Head of caudate nucleus (tissue), 42 donors: Measurements from ENCODE around the gene RAPGEF6.
"Not testable (repeated sequence)": the region's sequence is repeated elsewhere in the genome, so short reads cannot be mapped to it uniquely, and the experiment has no call there.

Source experiments
- DNase-seq, 42 donors: peaks; one replicate each; pipeline versions ENCODE4 v3.0.0 to v3.0.0-alpha.2; 2020 to 2021; ENCODE audit warnings: mixed read lengths in 7 of 42
- intact Hi-C: fragments of 100-400 bp; cut with DNase I; formaldehyde crosslinking; loops from one replicate; pipeline ENCODE4 v1.15.0; 2022

Gene RAPGEF6

GRCh38 chr5:131417240-131417869 lies 217.7 kb downstream of the RAPGEF6 start:
- DNase-seq: peak; percentile 55 to 95 (median 84)
- intact Hi-C loops: loop anchor here (2.0 kb wide), 1 partner anchor 253 kb away; the partner anchor contains the start of gene HINT1

- intact Hi-C loops: loop anchor here (2.0 kb wide), 1 partner anchor 252 kb away; the partner anchor contains the start of gene HINT1
These were observed 218.3 kb downstream of the RAPGEF6 start for GRCh38 chr5:131416729-131417128.

DNA sequence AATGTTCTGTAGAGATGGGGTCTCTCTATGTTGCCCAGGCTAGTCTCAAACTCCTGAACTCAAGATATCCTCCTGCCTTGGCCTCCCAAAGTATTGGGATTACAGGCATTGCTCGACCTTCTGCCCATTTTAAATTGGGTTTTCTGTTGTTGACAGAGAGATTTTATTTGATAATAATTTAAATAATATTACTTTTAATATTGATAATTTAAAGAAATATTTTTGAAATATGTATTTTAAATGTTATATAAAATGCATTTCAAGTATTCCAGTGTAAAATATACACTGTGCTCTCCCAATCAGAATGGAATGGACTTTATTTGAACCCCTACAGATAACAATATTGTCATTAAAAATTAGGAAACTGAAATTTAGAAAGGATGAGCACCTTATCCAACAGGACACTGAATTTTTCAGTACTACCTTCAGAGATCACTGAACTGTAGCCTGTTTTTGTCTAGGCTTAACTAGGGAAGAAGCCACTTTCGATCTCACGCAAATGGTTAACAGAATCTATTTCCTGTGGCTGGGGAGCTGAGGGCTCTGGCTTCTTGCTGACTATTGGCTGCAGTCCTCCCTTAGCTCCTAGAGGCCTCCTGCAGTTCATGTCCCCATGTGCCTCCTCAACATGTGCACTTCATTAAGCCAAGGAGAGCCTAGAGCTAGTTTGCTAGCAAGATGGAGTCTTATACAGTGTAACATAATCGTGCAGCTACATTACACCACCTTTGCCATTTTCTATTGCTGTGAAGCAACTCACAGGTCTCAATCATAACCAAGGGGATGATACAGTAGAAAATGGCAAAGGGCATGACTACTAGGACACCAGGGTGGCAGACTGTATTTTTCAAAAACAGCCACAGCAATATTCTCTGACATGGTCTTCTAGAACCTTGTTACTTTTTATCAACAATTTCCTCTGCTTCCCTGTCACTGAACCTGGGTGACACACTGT lies 221.1 kb downstream of the RAPGEF6 start:
- intact Hi-C loops: no loop called here

More at GRCh38 chr5:131416729-131417128, 218.3 kb downstream of the RAPGEF6 start:
- no peak for DNase-seq

GRCh38 chr5:131406975-131407638 lies 227.9 kb downstream of the RAPGEF6 start:
- no peak for DNase-seq
- intact Hi-C loops: no loop called here

More for the DNA sequence above, 221.1 kb downstream of the RAPGEF6 start:
- DNase-seq: no peak

DNA sequence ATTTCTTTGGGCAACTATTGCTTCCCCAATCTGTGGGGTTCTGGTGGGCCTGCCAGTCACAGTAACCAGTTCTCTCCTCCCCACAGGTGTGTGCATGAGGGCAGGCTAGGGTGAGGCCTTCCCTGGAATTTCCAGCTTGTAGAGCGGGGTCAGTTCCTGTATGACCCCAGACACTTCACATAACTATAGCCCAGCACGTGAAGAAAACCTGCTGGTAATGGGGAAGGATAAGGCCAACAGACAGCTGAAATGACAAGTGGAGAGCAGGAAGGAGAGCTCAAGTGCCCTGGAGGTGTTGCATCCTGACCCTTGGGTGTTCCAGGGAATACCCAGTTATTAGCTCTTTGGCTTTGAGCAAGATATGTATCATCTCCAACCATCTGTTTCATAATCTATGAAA lies 229.0 kb downstream of the RAPGEF6 start:
- intact Hi-C loops: no loop called here
- DNase-seq: no peak

DNA sequence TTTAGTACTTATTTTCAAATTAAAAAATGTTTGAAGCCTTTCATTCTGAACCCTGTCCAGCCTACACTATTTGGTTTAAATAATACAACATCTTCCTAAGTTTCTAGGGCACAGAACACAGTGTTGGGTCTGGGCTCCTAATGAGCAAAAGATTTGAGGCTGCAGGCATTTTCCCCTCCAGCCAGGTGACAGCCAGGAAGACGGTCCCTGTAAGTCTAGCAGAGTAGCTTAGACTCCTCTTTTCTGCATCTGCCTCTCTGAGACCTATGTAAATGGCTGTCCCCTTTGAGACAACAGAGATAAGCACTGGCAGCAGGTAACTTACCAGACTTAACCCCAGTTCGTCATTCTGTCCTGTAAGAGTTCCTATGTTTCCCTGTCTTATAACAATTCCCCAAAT lies 229.4 kb downstream of the RAPGEF6 start:
- no peak for DNase-seq
- intact Hi-C loops: no loop called here

- intact Hi-C loops: no loop called here
These were observed 234.4 kb downstream of the RAPGEF6 start for GRCh38 chr5:131400585-131400984.

DNA sequence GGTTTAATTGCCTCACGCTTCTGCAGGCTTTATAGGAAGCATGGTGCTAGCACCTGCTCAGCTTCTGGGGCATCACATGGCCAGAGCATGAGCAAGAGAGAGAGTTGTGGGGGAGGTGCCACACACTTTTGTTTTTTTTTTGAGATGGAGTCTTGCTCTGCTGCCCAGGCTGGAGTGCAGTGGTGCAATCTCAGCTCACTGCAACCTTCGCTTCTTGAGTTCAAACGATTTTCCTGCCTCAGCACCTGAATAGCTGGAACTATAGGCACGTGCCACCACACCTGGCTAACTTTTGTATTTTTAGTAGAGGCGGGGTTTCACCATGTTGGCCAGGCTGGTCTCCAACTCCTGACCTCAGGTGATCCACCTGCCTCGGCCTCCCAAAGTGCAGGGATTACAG lies 236.0 kb downstream of the RAPGEF6 start:
- intact Hi-C loops: loop anchor here (10.0 kb wide), 1 partner anchor 134 kb away; the partner anchor contains the start of gene CDC42SE2
- not testable (repeated sequence) for DNase-seq

More at GRCh38 chr5:131400585-131400984, 234.4 kb downstream of the RAPGEF6 start:
- no peak for DNase-seq

DNA sequence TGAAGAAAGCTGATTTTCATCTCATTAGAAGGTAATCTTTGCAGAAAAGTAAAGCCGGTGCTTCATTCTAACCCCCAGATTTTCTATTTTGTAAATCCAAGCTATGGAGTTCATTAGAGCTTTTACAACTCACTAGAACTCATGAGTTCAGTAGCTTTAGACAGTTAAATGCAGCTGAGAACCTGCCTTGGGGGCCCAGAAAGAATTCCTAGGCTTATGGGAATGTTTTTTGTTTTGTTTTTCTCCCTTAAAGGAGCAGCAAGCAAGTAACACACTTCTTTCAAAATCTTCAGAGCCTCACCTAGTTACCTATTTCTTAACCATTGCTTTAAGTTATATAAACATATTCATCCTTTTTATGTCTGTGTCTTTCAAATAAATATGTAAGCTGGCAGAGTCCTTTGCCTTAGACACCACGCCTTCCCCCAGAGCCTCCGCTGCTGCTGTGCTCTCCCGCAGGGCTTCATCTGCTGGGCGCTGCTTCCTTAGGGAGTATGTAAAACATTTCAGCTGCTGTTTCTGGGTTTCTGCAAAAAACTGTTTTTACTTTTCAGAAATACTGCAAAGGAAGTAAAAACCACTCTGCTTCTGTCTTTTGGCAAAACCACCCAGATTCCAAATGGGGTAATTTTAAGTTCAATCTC lies 238.3 kb downstream of the RAPGEF6 start:
- intact Hi-C loops: loop anchor here (10.0 kb wide), 1 partner anchor 132 kb away; the partner anchor contains the start of gene CDC42SE2
- DNase-seq: no peak

DNA sequence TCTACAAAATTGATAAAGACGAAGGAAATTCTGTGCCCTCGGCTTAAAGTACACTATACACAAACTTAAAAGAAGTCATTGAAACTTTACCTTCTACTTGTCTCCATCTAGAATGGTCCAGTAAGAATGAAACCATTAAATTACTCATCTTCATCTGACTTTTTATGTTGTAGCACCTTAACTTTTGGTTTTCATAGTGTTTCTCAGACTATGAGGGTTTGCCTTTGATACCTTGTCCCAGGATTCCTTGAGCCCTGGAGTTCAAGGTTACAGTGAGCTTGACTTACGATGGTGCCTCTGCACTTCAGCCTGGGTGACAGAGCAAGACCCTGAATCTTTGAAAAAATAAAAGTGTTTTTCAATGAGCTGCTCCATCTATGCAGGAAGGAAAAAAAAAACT lies 239.0 kb downstream of the RAPGEF6 start:
- intact Hi-C loops: loop anchor here (10.0 kb wide), 1 partner anchor 131 kb away; the partner anchor contains the start of gene CDC42SE2
- no peak for DNase-seq

DNA sequence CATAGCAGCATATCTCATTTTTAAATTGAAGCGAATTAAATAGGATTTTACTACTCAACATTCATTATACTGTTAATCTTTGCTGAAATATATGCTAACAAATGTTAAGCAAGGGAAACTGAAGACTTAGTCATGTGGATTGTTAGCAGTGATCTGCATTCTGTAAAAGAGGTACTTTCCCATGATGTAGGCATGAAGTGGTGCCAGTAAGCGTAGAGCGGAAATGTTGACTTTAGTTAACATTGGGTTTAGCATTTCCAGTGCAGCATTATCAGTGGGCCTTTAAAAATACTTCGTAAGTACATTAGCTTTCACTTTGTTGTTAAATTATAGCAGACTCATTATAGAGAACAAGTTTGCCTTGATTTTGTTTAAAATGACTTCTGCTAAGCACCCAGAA lies 240.9 kb downstream of the RAPGEF6 start:
- intact Hi-C loops: loop anchor here (10.0 kb wide), 1 partner anchor 129 kb away; the partner anchor contains the start of gene CDC42SE2
- DNase-seq: no peak

- peak in 27 of 42 donors; percentile 14 to 75 (median 45) for DNase-seq
- intact Hi-C loops: loop anchor here (10.0 kb wide), 1 partner anchor 129 kb away; the partner anchor contains the start of gene CDC42SE2
These were observed 241.5 kb downstream of the RAPGEF6 start for GRCh38 chr5:131393498-131393968.

DNA sequence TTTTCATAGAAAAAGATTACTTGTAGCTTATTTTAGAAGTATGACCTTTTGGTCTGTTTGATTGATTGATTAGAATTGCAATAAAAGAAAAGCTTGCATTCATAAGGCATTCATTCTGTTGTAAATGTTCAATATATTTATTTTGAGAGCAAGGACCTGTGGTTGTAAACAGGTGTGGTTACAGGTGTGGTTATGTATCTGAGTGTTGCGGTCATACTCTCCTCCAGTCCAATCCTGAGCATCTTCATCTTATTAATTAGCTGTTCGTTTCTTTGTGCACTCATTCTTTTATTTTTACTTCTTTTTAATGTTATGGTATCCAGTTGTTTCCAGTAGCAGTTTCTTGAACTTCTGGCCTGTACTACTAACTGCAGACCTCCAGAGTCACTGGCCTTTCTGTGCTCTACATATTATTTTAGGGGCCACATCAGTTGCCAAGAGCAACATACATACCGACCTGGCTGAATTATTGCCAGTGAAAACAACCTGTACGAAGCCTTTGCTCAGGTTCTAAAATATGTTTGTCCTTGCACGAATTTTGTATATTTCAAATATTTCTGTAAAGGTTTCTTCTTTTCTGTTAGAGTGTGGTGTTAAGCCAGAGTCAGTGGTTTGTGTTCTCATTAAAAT lies 242.4 kb downstream of the RAPGEF6 start:
- intact Hi-C loops: loop anchor here (10.0 kb wide), 1 partner anchor 128 kb away; the partner anchor contains the start of gene CDC42SE2
- no peak for DNase-seq

- intact Hi-C loops: loop anchor here (10.0 kb wide), 1 partner anchor 125 kb away; the partner anchor contains the start of gene CDC42SE2
These were observed 245.2 kb downstream of the RAPGEF6 start for GRCh38 chr5:131389869-131390265.

GRCh38 chr5:131389096-131389868 lies 245.7 kb downstream of the RAPGEF6 start:
- intact Hi-C loops: no loop called here
- DNase-seq: no peak

More at GRCh38 chr5:131389869-131390265, 245.2 kb downstream of the RAPGEF6 start:
- DNase-seq: no peak

DNA sequence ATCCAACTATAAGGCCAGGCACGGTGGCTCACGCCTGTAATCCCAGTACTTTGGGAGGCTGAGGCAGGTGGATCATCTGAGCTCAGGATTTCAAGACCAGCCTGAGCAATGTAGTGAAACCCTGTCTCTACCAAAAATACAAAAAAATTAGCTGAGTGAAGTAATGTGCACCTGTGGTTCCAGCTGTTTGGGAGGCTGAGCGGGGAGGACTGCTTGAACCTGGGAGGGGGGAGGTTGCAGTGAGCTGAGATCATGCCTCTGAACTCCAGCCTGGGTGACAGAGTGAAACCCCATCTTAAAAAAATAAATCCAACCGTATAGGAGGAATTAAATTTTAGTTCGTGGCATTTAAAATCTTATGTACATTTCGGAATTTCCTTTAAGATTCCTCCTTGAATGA lies 247.8 kb downstream of the RAPGEF6 start:
- DNase-seq: no peak
- intact Hi-C loops: no loop called here

GRCh38 chr5:131386779-131387178 lies 248.2 kb downstream of the RAPGEF6 start:
- intact Hi-C loops: no loop called here
- no peak for DNase-seq
